GM23338 (cell line): ENCODE results near the gene HPRT1. TPM values are rescaled to one million over a fixed set of nuclear protein-coding genes. Genes with fewer than 3 reads are reported as not detected.

Experiments used
- ATAC-seq: fragments of 200-7000 bp; cut with Tn5 transposase; 3 replicates; pipeline ENCODE4 v1.9.1; 2020
- DNase-seq: peaks from one replicate; pipeline ENCODE4 v3.0.0-alpha.2; 2015; ENCODE audit warnings: low spot score
- H2AFZ ChIP-seq: fragments of 200-600 bp; sonication (generic); 2 replicates; pipeline ENCODE4 v1.8.0; 2016; ENCODE audit warnings: antibody characterized with exemption, mild to moderate bottlenecking, moderate library complexity
- H3F3A ChIP-seq: fragments of 200-600 bp; sonication (generic); replicated peaks from 2 replicates; pipeline ENCODE4 v1.8.0; 2017; ENCODE audit warnings: antibody characterized with exemption, mixed run types, low read depth
- H3K27ac ChIP-seq: fragments of 200-600 bp; sonication (generic); 2 replicates; pipeline ENCODE4 v1.6.1; 2016; ENCODE audit warnings: low read depth
- H3K27me3 ChIP-seq: fragments of 200-600 bp; sonication (generic); 2 replicates; pipeline ENCODE4 v1.8.0; 2016; ENCODE audit warnings: mild to moderate bottlenecking, mixed run types, moderate library complexity; ENCODE audit not compliant: insufficient read depth
- H3K36me3 ChIP-seq: fragments of 200-600 bp; sonication (generic); 2 replicates; pipeline ENCODE4 v1.8.0; 2016; ENCODE audit warnings: mild to moderate bottlenecking; ENCODE audit not compliant: insufficient read depth
- H3K4me1 ChIP-seq: fragments of 200-600 bp; sonication (generic); 2 replicates; pipeline ENCODE4 v1.8.0; 2016; ENCODE audit warnings: mild to moderate bottlenecking, moderate library complexity; ENCODE audit not compliant: insufficient read depth
- H3K4me2 ChIP-seq: fragments of 200-600 bp; sonication (generic); 2 replicates; pipeline ENCODE4 v1.7.1; 2017; ENCODE audit warnings: mixed run types
- H3K4me3 ChIP-seq: fragments of 200-600 bp; sonication (generic); 2 replicates; pipeline ENCODE4 v1.6.1; 2016; ENCODE audit warnings: mixed run types
- H3K79me2 ChIP-seq: fragments of 200-600 bp; sonication (generic); replicated peaks from 2 replicates; pipeline ENCODE4 v1.8.0; 2017; ENCODE audit warnings: mild to moderate bottlenecking; ENCODE audit not compliant: insufficient read depth
- H3K9me2 ChIP-seq: fragments of 200-600 bp; sonication (generic); 2 replicates; pipeline ENCODE4 v1.8.0; 2017; ENCODE audit not compliant: insufficient read depth
- H4K20me1 ChIP-seq: fragments of 200-600 bp; sonication (generic); replicated peaks from 2 replicates; pipeline ENCODE4 v1.8.0; 2017; ENCODE audit warnings: mild to moderate bottlenecking; ENCODE audit not compliant: insufficient read depth
- H3K27ac Mint-ChIP-seq: 2 replicates; pipeline ENCODE4 v1.8.0; 2020; ENCODE audit warnings: inconsistent platforms, mild to moderate bottlenecking, moderate library complexity, mixed read lengths
- H3K27me3 Mint-ChIP-seq: 3 replicates; pipeline ENCODE4 v1.8.0; 2022; ENCODE audit warnings: low read depth, mild to moderate bottlenecking, moderate library complexity, mixed read lengths, inconsistent platforms; ENCODE audit not compliant: insufficient read depth, poor library complexity
- H3K36me3 Mint-ChIP-seq: 3 replicates; pipeline ENCODE4 v1.8.0; 2021; ENCODE audit warnings: low read depth, mild to moderate bottlenecking, inconsistent platforms, moderate library complexity, mixed read lengths
- H3K4me1 Mint-ChIP-seq: 3 replicates; pipeline ENCODE4 v1.8.0; 2020; ENCODE audit warnings: mild to moderate bottlenecking, inconsistent platforms, mixed read lengths
- H3K4me3 Mint-ChIP-seq: 3 replicates; pipeline ENCODE4 v1.8.0; 2021; ENCODE audit warnings: moderate library complexity, mild to moderate bottlenecking, inconsistent platforms, mixed read lengths
- H3K9me3 Mint-ChIP-seq: 3 replicates; pipeline ENCODE4 v1.8.0; 2020; ENCODE audit warnings: moderate library complexity, mild to moderate bottlenecking, inconsistent platforms, mixed read lengths
- CREB1 ChIP-seq: fragments of 250-450 bp; sonication (Bioruptor Pico); IDR thresholded peaks from 2 replicates; pipeline ENCODE4 v1.5.0; 2020; ENCODE audit warnings: low read depth, mild to moderate bottlenecking, moderate library complexity
- EZH2 ChIP-seq: fragments of 200-600 bp; sonication (generic); IDR thresholded peaks from one replicate; pipeline ENCODE4 v1.8.0; 2017; ENCODE audit warnings: antibody characterized with exemption, mild to moderate bottlenecking, low read depth; ENCODE audit not compliant: unreplicated experiment
- EZH2phosphoT487 ChIP-seq: fragments of 200-600 bp; sonication (generic); IDR thresholded peaks from one replicate; pipeline ENCODE4 v1.8.1; 2018; ENCODE audit warnings: antibody characterized with exemption; ENCODE audit not compliant: unreplicated experiment
- JUNB ChIP-seq: IDR thresholded peaks from one replicate; pipeline ENCODE4 v1.6.1; 2016; ENCODE audit warnings: antibody characterized with exemption; ENCODE audit not compliant: unreplicated experiment
- NANOG ChIP-seq: IDR thresholded peaks from 2 replicates; pipeline ENCODE4 v1.6.1; 2016; ENCODE audit warnings: antibody characterized with exemption, borderline replicate concordance
- POLR2AphosphoS5 ChIP-seq: IDR thresholded peaks from 2 replicates; pipeline ENCODE4 v1.6.1; 2016; ENCODE audit warnings: antibody characterized with exemption, low read depth
- STAT1 ChIP-seq: IDR thresholded peaks from one replicate; pipeline ENCODE4 v1.6.1; 2016; ENCODE audit warnings: antibody characterized with exemption; ENCODE audit not compliant: unreplicated experiment
- ZNF331 ChIP-seq: fragments of 250-450 bp; sonication (Bioruptor Pico); IDR thresholded peaks from 2 replicates; pipeline ENCODE4 v1.5.0; 2020; ENCODE audit warnings: low read depth, mild to moderate bottlenecking, moderate library complexity
- polyA plus RNA-seq: library from polyadenylated mRNA; unstranded; fragments of >200 nt; fragmentation: Nextera tagmentation; extraction: Ambion mirVana; gene quantifications from 2 replicates; pipeline ENCODE4 v1.2.1, GENCODE V29; 2016
- total RNA-seq: library from RNA; depleted of rRNA; stranded (reverse); fragments of >200 nt; shearing (Covaris generic); gene quantifications from 2 replicates; pipeline ENCODE4 v1.2.3, GENCODE V29; 2014
- TF ChIP-seq, protein P1 (sequence below), 2 experiments: fragments of 200-600 bp in 1 of 2; sonication (generic) in 1 of 2; conservative IDR thresholded peaks; 2 replicates each; pipeline versions ENCODE4 v1.5.1 to v1.6.1; 2016 to 2017; ENCODE audit warnings: antibody characterized with exemption in 2 of 2, low read depth in 2 of 2, mild to moderate bottlenecking in 2 of 2, moderate library complexity in 1 of 2
- TF ChIP-seq, protein P2 (sequence below): IDR thresholded peaks from 2 replicates; pipeline ENCODE4 v1.6.1; 2016; ENCODE audit warnings: antibody characterized with exemption
- TF ChIP-seq, protein P3 (sequence below): IDR thresholded peaks from one replicate; pipeline ENCODE4 v1.6.1; 2018; ENCODE audit warnings: antibody characterized with exemption; ENCODE audit not compliant: unreplicated experiment
- TF ChIP-seq, protein P4 (sequence below): fragments of 250-450 bp; sonication (Bioruptor Pico); IDR thresholded peaks from 2 replicates; pipeline ENCODE4 v1.5.0; 2020; ENCODE audit warnings: mild to moderate bottlenecking, moderate library complexity

Gene HPRT1
- total and polyA plus RNA-seq, 2 experiments from 2014 or later = 27.0 to 79.4 TPM

DNA sequence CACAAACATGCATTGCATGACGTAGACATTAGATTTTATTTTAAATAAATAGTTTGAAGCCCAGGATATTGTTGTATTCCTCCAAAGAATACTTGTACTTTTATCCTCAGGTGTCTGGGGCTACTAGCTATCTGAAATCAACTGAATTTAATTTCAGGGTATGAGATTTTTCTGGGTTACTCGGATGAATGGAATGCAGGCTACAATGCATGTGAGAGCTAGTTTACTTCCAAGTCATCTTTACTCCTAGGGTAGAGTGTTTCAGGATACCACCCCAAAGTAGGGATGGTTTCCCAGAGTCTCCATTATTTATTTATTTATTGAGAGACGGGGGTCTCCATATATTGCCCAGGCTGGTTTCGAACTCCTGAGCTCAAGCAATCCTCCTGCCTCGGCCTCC lies 66.4 kb downstream of the HPRT1 start:
- TF ChIP-seq, protein P1, sequence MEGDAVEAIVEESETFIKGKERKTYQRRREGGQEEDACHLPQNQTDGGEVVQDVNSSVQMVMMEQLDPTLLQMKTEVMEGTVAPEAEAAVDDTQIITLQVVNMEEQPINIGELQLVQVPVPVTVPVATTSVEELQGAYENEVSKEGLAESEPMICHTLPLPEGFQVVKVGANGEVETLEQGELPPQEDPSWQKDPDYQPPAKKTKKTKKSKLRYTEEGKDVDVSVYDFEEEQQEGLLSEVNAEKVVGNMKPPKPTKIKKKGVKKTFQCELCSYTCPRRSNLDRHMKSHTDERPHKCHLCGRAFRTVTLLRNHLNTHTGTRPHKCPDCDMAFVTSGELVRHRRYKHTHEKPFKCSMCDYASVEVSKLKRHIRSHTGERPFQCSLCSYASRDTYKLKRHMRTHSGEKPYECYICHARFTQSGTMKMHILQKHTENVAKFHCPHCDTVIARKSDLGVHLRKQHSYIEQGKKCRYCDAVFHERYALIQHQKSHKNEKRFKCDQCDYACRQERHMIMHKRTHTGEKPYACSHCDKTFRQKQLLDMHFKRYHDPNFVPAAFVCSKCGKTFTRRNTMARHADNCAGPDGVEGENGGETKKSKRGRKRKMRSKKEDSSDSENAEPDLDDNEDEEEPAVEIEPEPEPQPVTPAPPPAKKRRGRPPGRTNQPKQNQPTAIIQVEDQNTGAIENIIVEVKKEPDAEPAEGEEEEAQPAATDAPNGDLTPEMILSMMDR (conservative IDR thresholded peaks at IDR 0.05; ENCODE audit: low read depth in 2 of 2) = no peak
- TF ChIP-seq EZH2phosphoT487 (no peak), CREB1 (no peak), STAT1 (no peak), NANOG (no peak), JUNB (no peak), ZNF331 (CRISPR knock-in tag) (no peak), POLR2AphosphoS5 (no peak), EZH2 (no peak)
- TF ChIP-seq, protein P2, sequence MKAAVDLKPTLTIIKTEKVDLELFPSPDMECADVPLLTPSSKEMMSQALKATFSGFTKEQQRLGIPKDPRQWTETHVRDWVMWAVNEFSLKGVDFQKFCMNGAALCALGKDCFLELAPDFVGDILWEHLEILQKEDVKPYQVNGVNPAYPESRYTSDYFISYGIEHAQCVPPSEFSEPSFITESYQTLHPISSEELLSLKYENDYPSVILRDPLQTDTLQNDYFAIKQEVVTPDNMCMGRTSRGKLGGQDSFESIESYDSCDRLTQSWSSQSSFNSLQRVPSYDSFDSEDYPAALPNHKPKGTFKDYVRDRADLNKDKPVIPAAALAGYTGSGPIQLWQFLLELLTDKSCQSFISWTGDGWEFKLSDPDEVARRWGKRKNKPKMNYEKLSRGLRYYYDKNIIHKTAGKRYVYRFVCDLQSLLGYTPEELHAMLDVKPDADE = no peak
- TF ChIP-seq, protein P3, sequence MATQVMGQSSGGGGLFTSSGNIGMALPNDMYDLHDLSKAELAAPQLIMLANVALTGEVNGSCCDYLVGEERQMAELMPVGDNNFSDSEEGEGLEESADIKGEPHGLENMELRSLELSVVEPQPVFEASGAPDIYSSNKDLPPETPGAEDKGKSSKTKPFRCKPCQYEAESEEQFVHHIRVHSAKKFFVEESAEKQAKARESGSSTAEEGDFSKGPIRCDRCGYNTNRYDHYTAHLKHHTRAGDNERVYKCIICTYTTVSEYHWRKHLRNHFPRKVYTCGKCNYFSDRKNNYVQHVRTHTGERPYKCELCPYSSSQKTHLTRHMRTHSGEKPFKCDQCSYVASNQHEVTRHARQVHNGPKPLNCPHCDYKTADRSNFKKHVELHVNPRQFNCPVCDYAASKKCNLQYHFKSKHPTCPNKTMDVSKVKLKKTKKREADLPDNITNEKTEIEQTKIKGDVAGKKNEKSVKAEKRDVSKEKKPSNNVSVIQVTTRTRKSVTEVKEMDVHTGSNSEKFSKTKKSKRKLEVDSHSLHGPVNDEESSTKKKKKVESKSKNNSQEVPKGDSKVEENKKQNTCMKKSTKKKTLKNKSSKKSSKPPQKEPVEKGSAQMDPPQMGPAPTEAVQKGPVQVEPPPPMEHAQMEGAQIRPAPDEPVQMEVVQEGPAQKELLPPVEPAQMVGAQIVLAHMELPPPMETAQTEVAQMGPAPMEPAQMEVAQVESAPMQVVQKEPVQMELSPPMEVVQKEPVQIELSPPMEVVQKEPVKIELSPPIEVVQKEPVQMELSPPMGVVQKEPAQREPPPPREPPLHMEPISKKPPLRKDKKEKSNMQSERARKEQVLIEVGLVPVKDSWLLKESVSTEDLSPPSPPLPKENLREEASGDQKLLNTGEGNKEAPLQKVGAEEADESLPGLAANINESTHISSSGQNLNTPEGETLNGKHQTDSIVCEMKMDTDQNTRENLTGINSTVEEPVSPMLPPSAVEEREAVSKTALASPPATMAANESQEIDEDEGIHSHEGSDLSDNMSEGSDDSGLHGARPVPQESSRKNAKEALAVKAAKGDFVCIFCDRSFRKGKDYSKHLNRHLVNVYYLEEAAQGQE = no peak
- TF ChIP-seq, protein P4, sequence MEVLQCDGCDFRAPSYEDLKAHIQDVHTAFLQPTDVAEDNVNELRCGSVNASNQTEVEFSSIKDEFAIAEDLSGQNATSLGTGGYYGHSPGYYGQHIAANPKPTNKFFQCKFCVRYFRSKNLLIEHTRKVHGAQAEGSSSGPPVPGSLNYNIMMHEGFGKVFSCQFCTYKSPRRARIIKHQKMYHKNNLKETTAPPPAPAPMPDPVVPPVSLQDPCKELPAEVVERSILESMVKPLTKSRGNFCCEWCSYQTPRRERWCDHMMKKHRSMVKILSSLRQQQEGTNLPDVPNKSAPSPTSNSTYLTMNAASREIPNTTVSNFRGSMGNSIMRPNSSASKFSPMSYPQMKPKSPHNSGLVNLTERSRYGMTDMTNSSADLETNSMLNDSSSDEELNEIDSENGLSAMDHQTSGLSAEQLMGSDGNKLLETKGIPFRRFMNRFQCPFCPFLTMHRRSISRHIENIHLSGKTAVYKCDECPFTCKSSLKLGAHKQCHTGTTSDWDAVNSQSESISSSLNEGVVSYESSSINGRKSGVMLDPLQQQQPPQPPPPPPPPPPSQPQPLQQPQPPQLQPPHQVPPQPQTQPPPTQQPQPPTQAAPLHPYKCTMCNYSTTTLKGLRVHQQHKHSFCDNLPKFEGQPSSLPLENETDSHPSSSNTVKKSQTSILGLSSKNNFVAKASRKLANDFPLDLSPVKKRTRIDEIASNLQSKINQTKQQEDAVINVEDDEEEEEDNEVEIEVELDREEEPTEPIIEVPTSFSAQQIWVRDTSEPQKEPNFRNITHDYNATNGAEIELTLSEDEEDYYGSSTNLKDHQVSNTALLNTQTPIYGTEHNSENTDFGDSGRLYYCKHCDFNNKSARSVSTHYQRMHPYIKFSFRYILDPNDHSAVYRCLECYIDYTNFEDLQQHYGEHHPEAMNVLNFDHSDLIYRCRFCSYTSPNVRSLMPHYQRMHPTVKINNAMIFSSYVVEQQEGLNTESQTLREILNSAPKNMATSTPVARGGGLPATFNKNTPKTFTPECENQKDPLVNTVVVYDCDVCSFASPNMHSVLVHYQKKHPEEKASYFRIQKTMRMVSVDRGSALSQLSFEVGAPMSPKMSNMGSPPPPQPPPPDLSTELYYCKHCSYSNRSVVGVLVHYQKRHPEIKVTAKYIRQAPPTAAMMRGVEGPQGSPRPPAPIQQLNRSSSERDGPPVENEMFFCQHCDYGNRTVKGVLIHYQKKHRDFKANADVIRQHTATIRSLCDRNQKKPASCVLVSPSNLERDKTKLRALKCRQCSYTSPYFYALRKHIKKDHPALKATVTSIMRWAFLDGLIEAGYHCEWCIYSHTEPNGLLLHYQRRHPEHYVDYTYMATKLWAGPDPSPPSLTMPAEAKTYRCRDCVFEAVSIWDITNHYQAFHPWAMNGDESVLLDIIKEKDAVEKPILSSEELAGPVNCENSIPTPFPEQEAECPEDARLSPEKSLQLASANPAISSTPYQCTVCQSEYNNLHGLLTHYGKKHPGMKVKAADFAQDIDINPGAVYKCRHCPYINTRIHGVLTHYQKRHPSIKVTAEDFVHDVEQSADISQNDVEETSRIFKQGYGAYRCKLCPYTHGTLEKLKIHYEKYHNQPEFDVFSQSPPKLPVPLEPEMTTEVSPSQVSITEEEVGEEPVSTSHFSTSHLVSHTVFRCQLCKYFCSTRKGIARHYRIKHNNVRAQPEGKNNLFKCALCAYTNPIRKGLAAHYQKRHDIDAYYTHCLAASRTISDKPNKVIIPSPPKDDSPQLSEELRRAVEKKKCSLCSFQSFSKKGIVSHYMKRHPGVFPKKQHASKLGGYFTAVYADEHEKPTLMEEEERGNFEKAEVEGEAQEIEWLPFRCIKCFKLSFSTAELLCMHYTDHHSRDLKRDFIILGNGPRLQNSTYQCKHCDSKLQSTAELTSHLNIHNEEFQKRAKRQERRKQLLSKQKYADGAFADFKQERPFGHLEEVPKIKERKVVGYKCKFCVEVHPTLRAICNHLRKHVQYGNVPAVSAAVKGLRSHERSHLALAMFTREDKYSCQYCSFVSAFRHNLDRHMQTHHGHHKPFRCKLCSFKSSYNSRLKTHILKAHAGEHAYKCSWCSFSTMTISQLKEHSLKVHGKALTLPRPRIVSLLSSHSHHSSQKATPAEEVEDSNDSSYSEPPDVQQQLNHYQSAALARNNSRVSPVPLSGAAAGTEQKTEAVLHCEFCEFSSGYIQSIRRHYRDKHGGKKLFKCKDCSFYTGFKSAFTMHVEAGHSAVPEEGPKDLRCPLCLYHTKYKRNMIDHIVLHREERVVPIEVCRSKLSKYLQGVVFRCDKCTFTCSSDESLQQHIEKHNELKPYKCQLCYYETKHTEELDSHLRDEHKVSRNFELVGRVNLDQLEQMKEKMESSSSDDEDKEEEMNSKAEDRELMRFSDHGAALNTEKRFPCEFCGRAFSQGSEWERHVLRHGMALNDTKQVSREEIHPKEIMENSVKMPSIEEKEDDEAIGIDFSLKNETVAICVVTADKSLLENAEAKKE = no peak
- DNase-seq = no peak
- H2AFZ ChIP-seq = no peak overlapping the region
- no peaks in the 10 kb centered on the region for H3K9me2 ChIP-seq
- Mint-ChIP-seq H3K36me3 (no peaks in the 10 kb centered on the region), H3K27ac (no peak overlapping the region), H3K9me3 (no peaks in the 10 kb centered on the region; the same call in 2 of the 3 replicates), H3K4me1 (peaks cover 6% of the 10 kb centered on the region; the same call in 2 of the 3 replicates), H3K27me3 (no peaks in the 10 kb centered on the region), H3K4me3 (no peak overlapping the region)
- H3K4me1 ChIP-seq = no peaks in the 10 kb centered on the region; the same call in 1 of the 2 replicates
- no peaks in the 10 kb centered on the region for H3K79me2 ChIP-seq
- H3K36me3 ChIP-seq = no peaks in the 10 kb centered on the region
- no peaks in the 10 kb centered on the region for H3F3A ChIP-seq
- H3K27ac ChIP-seq = no peak overlapping the region
- H3K4me3 ChIP-seq = no peak overlapping the region
- H4K20me1 ChIP-seq = no peaks in the 10 kb centered on the region
- no peak for ATAC-seq
- no peaks in the 10 kb centered on the region for H3K27me3 ChIP-seq
- no peak overlapping the region for H3K4me2 ChIP-seq
